IMR-90 (cell line): ENCODE results near the gene EXOC4. TPM values are rescaled to one million over a fixed set of nuclear protein-coding genes. Genes with fewer than 3 reads are reported as not detected.

Experiments used
- ATAC-seq: fragments of 200-7000 bp; cut with Tn5 transposase; 2 replicates; pipeline ENCODE4 v1.9.1; 2020; ENCODE audit warnings: low read depth, mild to moderate bottlenecking, moderate library complexity
- BruUV-seq: library from RNA; stranded (reverse); fragments of 400-500 nt; replicated peaks from 2 replicates; lab custom pipeline; 2021; lab: Mats Ljungman, UMichigan
- CTCF ChIA-PET: fragments of 300-600 bp; formaldehyde crosslinking; extraction: SDS; loops from one replicate; lab custom pipeline; 2021; ENCODE audit warnings: antibody characterized with exemption; lab: Yijun Ruan, JAX
- POLR2A ChIA-PET: fragments of 300-600 bp; sonication (Branson Sonifier 250); formaldehyde crosslinking; loops from one replicate; lab custom pipeline; 2022; ENCODE audit warnings: antibody characterized with exemption; ENCODE audit not compliant: unreplicated experiment; lab: Charles Lee
- DNase-seq: peaks from one replicate; pipeline ENCODE4 v3.0.0; 2013
- H2AFZ ChIP-seq: replicated peaks from 2 replicates; pipeline ENCODE3; 2013; ENCODE audit warnings: low read length, mild to moderate bottlenecking; ENCODE audit not compliant: poor library complexity
- H2AK5ac ChIP-seq: 2 replicates; pipeline ENCODE4 v1.6.1; 2013; ENCODE audit warnings: low read depth, low read length, inconsistent platforms
- H2AK9ac ChIP-seq: replicated peaks from 2 replicates; pipeline ENCODE3; 2013; ENCODE audit warnings: mild to moderate bottlenecking, low read depth, low read length, moderate library complexity; ENCODE audit not compliant: poor library complexity
- H2BK120ac ChIP-seq: 2 replicates; pipeline ENCODE4 v1.6.1; 2013; ENCODE audit warnings: low read depth, low read length, inconsistent platforms
- H2BK15ac ChIP-seq: 3 replicates; pipeline ENCODE4 v1.6.1; 2013; ENCODE audit warnings: low read depth, low read length, inconsistent platforms
- H2BK20ac ChIP-seq: 2 replicates; pipeline ENCODE4 v1.6.1; 2013; ENCODE audit warnings: low read depth, mild to moderate bottlenecking, inconsistent platforms, low read length, moderate library complexity
- H2BK5ac ChIP-seq: 2 replicates; pipeline ENCODE4 v1.6.1; 2013; ENCODE audit warnings: mild to moderate bottlenecking, low read depth, low read length, inconsistent platforms; ENCODE audit not compliant: poor library complexity, severe bottlenecking
- H3K14ac ChIP-seq: replicated peaks from 2 replicates; pipeline ENCODE4 v1.6.1; 2013; ENCODE audit warnings: low read depth, low read length, inconsistent platforms
- H3K18ac ChIP-seq: 2 replicates; pipeline ENCODE4 v1.6.1; 2013; ENCODE audit warnings: low read depth, low read length, control low read depth
- H3K23ac ChIP-seq: 2 replicates; pipeline ENCODE4 v1.6.1; 2013; ENCODE audit warnings: low read depth, low read length, inconsistent platforms
- H3K27ac ChIP-seq: 2 replicates; pipeline ENCODE4 v1.5.1; 2013; ENCODE audit warnings: mild to moderate bottlenecking, control low read depth, low read length; ENCODE audit not compliant: insufficient read depth
- H3K27me3 ChIP-seq: 2 replicates; pipeline ENCODE4 v1.6.1; 2013; ENCODE audit warnings: low read length; ENCODE audit not compliant: control insufficient read depth, insufficient read depth
- H3K36me3 ChIP-seq: 2 replicates; pipeline ENCODE4 v1.6.1; 2013; ENCODE audit warnings: low read length, mixed read lengths; ENCODE audit not compliant: control insufficient read depth, insufficient read depth
- H3K4ac ChIP-seq: 2 replicates; pipeline ENCODE4 v1.6.1; 2013; ENCODE audit warnings: low read depth, low read length, inconsistent platforms
- H3K4me1 ChIP-seq: 2 replicates; pipeline ENCODE4 v1.6.1; 2013; ENCODE audit warnings: low read length, mixed read lengths; ENCODE audit not compliant: control insufficient read depth, insufficient read depth
- H3K4me2 ChIP-seq: 2 replicates; pipeline ENCODE4 v1.6.1; 2013; ENCODE audit warnings: low read depth, mild to moderate bottlenecking, control low read depth, low read length, moderate library complexity
- H3K4me3 ChIP-seq: 2 replicates; pipeline ENCODE4 v1.5.1; 2013; ENCODE audit warnings: low read depth, mild to moderate bottlenecking, control low read depth, low read length, moderate library complexity; ENCODE audit not compliant: insufficient read depth
- H3K56ac ChIP-seq: 2 replicates; pipeline ENCODE4 v1.6.1; 2013; ENCODE audit warnings: low read length, inconsistent platforms; ENCODE audit not compliant: insufficient read depth; ENCODE audit errors: extremely low read depth
- H3K79me1 ChIP-seq, 2 experiments: 2 replicates each; pipeline ENCODE4 v1.6.1; 2013; ENCODE audit warnings: low read length in 2 of 2, inconsistent platforms in 1 of 2, low read depth in 1 of 2
- H3K9ac ChIP-seq: 2 replicates; pipeline ENCODE4 v1.6.1; 2013; ENCODE audit warnings: low read depth, low read length, control low read depth
- H3K9me1 ChIP-seq: 2 replicates; pipeline ENCODE4 v1.6.1; 2013; ENCODE audit warnings: low read length, inconsistent platforms; ENCODE audit not compliant: insufficient read depth
- H3K9me3 ChIP-seq: 2 replicates; pipeline ENCODE4 v1.6.1; 2013; ENCODE audit warnings: low read length; ENCODE audit not compliant: control insufficient read depth, insufficient read depth
- H4K20me1 ChIP-seq: 2 replicates; pipeline ENCODE4 v1.6.1; 2013; ENCODE audit warnings: low read length, inconsistent platforms; ENCODE audit not compliant: insufficient read depth
- H4K5ac ChIP-seq: 2 replicates; pipeline ENCODE4 v1.6.1; 2013; ENCODE audit warnings: mild to moderate bottlenecking, low read depth, low read length, control low read depth
- H4K8ac ChIP-seq, 2 experiments: 2 replicates each; pipeline ENCODE4 v1.6.1; 2013; ENCODE audit warnings: low read depth in 2 of 2, low read length in 2 of 2, control low read depth in 1 of 2, inconsistent platforms in 1 of 2
- H4K91ac ChIP-seq: 2 replicates; pipeline ENCODE4 v1.6.1; 2013; ENCODE audit warnings: low read depth, low read length, inconsistent platforms; ENCODE audit not compliant: insufficient read depth
- FOS ChIP-seq: fragments of 150-350 bp; IDR thresholded peaks from 2 replicates; pipeline ENCODE4 v1.6.1; 2016; ENCODE audit warnings: low read depth, low read length
- MAFK ChIP-seq: IDR thresholded peaks from 2 replicates; pipeline ENCODE4 v1.6.1; 2012; ENCODE audit warnings: low read depth, low read length, improper control_type of control experiment
- MXI1 ChIP-seq: IDR thresholded peaks from 2 replicates; pipeline ENCODE4 v1.6.1; 2012; ENCODE audit warnings: low read depth, mild to moderate bottlenecking, low read length, moderate library complexity, borderline replicate concordance
- NFE2L2 ChIP-seq: fragments of 150-350 bp; IDR thresholded peaks from 2 replicates; pipeline ENCODE4 v1.6.1; 2016; ENCODE audit warnings: low read depth, mild to moderate bottlenecking, low read length
- POLR2A ChIP-seq: IDR thresholded peaks from 2 replicates; pipeline ENCODE4 v1.6.1; 2012; ENCODE audit warnings: mild to moderate bottlenecking, low read depth, low read length
- WGBS, 2 experiments: methylation state at CpG; one replicate each; pipeline versions ENCODE4 v1.1.5 to v1.1.7; 2013; ENCODE audit warnings: missing lambda C conversion rate in 2 of 2; ENCODE audit not compliant: insufficient read length in 1 of 2; ENCODE audit errors: extremely low coverage in 2 of 2; 5-methylcytosine and 5-hydroxymethylcytosine counted together
- dilution Hi-C: fragments of 300-500 bp; cut with HindIII; formaldehyde crosslinking; loops from one replicate; pipeline ENCODE4 v1.14.3; 2018; ENCODE audit warnings: low sequenced_read_pairs; ENCODE audit not compliant: unreplicated experiment
- in situ Hi-C: fragments of 300-500 bp; cut with MboI; formaldehyde crosslinking; loops from 3 replicates; pipeline ENCODE4 v1.14.3; 2019; ENCODE audit warnings: low sequenced_read_pairs, inconsistent platforms, mixed read lengths
- intact Hi-C: fragments of 100-400 bp; cut with micrococcal nuclease; formaldehyde crosslinking; loops from 2 replicates; pipeline ENCODE4 v1.10.0; 2022
- polyA plus RNA-seq, 3 experiments: library from polyadenylated mRNA; depleted of rRNA; stranded (reverse); fragments of >200 nt; gene quantifications; 2 replicates each; pipeline ENCODE4 v1.2.3, GENCODE V29; 2012; ENCODE audit warnings: low replicate concordance in 1 of 3
- total RNA-seq: library from RNA; depleted of rRNA; stranded (reverse); fragments of >200 nt; gene quantifications from 2 replicates; pipeline ENCODE4 v1.2.3, GENCODE V29; 2012
- TF ChIP-seq, protein P1 (sequence below): conservative IDR thresholded peaks from 2 replicates; pipeline ENCODE4 v1.5.1; 2012; ENCODE audit warnings: mild to moderate bottlenecking, low read depth, low read length, improper control_type of control experiment

Gene EXOC4
- total and polyA plus RNA-seq, 2 of the 4 experiments (the other 2 are of a cell fraction), result 25.4 to 94.6 TPM

DNA sequence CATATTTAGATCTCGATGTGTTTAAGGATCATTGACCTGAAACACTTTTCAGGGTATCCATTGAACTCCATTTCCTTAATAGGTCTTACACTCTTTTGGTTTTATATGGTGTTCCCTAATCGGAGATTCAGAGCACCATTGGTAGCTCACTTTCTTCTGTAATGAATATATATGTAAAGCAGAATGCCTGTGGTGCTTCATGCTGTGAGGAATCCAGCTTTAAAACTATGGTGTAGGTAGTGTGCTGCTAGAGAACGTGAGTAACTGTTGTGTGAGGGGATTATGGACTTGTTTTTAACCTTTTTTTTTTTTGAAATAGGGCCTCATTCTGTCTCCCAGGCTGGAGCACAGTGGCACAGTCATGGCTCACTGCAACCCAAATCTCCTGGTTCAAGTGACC lies 497.4 kb downstream of the EXOC4 start:
- H2BK120ac ChIP-seq, result no peak overlapping the region
- dilution Hi-C loops, result no loop called here
- H3K4ac ChIP-seq, result no peak overlapping the region
- H3K4me2 ChIP-seq, result no peak overlapping the region
- H4K20me1 ChIP-seq, result no peaks in the 10 kb centered on the region
- H2AK5ac ChIP-seq, result no peak overlapping the region
- H3K56ac ChIP-seq, result no peak overlapping the region
- no TSS peak for BruUV-seq
- no peak overlapping the region for H3K4me3 ChIP-seq
- no peak overlapping the region for H2BK5ac ChIP-seq
- H4K5ac ChIP-seq, result no peak overlapping the region
- no peaks in the 10 kb centered on the region for H3K9me1 ChIP-seq
- no peak for ATAC-seq
- H3K18ac ChIP-seq, result no peak overlapping the region
- no peak overlapping the region for H2AFZ ChIP-seq
- no peak overlapping the region for H3K9ac ChIP-seq
- H3K27me3 ChIP-seq, result no peaks in the 10 kb centered on the region
- no CpG with 5 or more reads among the region's 3 CpGs for WGBS, 2 experiments
- intact Hi-C loops, result no loop called here
- H2BK20ac ChIP-seq, result no peak overlapping the region
- CTCF ChIA-PET, result interaction anchor here (1.8 kb wide), 1 partner anchor 8 kb away, joined by 9 read pairs; no protein-coding TSS in a partner anchor
- no peak overlapping the region for H3K14ac ChIP-seq
- no peak for TF ChIP-seq POLR2A
- TF ChIP-seq, protein P1, sequence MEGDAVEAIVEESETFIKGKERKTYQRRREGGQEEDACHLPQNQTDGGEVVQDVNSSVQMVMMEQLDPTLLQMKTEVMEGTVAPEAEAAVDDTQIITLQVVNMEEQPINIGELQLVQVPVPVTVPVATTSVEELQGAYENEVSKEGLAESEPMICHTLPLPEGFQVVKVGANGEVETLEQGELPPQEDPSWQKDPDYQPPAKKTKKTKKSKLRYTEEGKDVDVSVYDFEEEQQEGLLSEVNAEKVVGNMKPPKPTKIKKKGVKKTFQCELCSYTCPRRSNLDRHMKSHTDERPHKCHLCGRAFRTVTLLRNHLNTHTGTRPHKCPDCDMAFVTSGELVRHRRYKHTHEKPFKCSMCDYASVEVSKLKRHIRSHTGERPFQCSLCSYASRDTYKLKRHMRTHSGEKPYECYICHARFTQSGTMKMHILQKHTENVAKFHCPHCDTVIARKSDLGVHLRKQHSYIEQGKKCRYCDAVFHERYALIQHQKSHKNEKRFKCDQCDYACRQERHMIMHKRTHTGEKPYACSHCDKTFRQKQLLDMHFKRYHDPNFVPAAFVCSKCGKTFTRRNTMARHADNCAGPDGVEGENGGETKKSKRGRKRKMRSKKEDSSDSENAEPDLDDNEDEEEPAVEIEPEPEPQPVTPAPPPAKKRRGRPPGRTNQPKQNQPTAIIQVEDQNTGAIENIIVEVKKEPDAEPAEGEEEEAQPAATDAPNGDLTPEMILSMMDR, result no peak
- no peak for TF ChIP-seq MAFK
- no peak for TF ChIP-seq FOS
- TF ChIP-seq NFE2L2, result no peak
- no peak for TF ChIP-seq MXI1
- H3K4me1 ChIP-seq, result peaks cover 1% of the 10 kb centered on the region; the same call in 1 of the 2 replicates
- in situ Hi-C loops, result no loop called here
- POLR2A ChIA-PET, result no interaction called here
- no peak overlapping the region for H4K91ac ChIP-seq
- H2BK15ac ChIP-seq, result no peak overlapping the region
- no peak overlapping the region for H4K8ac ChIP-seq
- H3K23ac ChIP-seq, result no peak overlapping the region
- no peak overlapping the region for H3K27ac ChIP-seq
- no peak for DNase-seq
- H3K9me3 ChIP-seq, result no peaks in the 10 kb centered on the region
- H3K36me3 ChIP-seq, result no peaks in the 10 kb centered on the region
- H2AK9ac ChIP-seq, result no peak overlapping the region
- H3K79me1 ChIP-seq, result no peaks in the 10 kb centered on the region
